Glomerular endothelial cell (primary cell): ENCODE measurements around the gene ABL2. TPM values are rescaled to one million over a fixed set of nuclear protein-coding genes. Genes with fewer than 3 reads are reported as not detected.
"Not testable (repeated sequence)": the region's sequence is repeated elsewhere in the genome, so short reads cannot be mapped to it uniquely, and the experiment has no call there.

Experiments
- DNase-seq: peaks from one replicate; pipeline ENCODE4 v3.0.0-alpha.2; 2011; ENCODE audit warnings: low read depth, low spot score; ENCODE audit errors: extremely low read depth
- total RNA-seq: library from RNA; depleted of rRNA; stranded (reverse); fragments of >200 nt; gene quantifications from 2 replicates; pipeline ENCODE4 v1.2.3, GENCODE V29; 2015

ABL2 gene
- total RNA-seq, 1 donor from 2014 or later: 101 TPM

- no peak for DNase-seq
Measured at GRCh38 chr1:179217943-179218507, 11.5 kb downstream of the ABL2 start.

DNA sequence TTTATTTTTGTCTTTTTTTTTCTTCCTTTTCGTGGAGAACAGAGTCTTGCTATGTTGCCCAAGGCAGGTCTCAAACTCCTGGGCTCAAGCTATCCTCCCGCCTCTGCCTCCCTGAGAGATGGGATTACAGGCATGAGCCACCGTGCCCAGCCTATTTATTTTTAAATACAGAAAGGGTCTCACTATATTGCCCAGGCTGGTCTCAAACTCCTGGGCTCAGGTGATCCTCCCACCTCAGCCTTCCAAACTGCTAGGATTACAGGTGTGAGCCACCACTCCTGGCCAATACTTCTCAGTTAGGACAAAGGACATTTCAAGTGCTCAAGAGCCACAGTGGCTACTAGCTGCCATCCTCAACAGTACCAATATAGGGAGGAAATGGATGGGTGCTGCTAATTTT is 16.2 kb downstream of the ABL2 start:
- not testable (repeated sequence) for DNase-seq

DNA sequence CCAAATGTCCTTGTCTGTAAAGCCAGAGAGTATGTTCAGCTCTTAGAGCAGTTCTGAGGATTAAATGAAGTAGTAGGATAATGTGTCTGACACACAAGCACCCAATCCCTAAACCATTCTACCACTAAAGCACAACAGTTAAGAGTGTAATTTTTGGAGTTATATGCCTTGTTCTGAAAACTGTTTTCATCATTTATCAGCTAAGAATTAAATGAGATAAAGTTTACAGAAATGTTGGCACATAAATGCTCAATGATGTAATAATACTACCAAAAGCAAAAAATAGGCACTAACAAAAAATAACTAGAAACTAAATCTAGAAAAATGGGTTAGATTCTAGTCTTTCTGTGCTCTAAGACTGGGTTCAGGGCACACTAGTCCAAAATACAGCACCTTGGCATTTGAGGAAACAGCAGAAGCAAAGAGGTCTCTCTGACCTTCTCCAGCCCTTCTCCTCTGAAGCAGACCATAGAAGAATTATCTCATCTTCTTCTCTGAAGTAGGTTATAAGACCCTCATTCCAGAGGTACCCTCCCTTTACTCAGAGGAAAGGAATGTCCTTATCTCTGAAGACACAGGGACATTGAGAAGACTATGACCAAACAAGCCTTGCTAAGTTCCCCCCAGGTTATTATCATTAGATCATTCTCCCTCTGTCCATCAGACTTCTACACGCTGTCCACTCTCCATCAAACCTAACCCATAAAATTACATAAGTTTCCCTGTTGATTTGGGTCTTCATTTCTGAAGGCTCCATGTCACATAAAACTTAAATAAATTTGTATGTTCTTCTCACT is 20.6 kb downstream of the ABL2 start:
- no peak for DNase-seq

- no peak for DNase-seq
Measured at GRCh38 chr1:179206812-179207211, 22.7 kb downstream of the ABL2 start.

GRCh38 chr1:179205284-179205683 is 24.2 kb downstream of the ABL2 start:
- DNase-seq: no peak

GRCh38 chr1:179202161-179202560 is 27.3 kb downstream of the ABL2 start:
- DNase-seq: no peak

DNA sequence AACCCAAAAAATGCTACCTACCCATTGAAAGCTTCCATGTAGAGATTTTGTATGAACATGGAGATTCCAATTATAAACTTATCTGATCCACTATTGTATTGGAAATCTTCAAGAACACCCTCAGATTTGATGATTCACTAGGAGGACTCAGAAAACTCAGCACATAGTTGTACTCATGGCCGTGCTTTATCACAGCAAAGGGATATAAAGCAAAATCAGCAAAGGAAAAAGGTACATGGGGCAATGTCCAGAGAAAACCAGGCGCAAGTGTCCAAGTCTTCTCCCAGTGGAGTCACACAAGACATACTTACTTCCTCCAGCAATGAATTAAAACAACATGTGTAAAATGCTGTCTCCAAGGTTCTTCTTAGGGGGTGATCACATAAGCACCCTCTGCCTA is 28.9 kb downstream of the ABL2 start:
- DNase-seq: no peak

DNA sequence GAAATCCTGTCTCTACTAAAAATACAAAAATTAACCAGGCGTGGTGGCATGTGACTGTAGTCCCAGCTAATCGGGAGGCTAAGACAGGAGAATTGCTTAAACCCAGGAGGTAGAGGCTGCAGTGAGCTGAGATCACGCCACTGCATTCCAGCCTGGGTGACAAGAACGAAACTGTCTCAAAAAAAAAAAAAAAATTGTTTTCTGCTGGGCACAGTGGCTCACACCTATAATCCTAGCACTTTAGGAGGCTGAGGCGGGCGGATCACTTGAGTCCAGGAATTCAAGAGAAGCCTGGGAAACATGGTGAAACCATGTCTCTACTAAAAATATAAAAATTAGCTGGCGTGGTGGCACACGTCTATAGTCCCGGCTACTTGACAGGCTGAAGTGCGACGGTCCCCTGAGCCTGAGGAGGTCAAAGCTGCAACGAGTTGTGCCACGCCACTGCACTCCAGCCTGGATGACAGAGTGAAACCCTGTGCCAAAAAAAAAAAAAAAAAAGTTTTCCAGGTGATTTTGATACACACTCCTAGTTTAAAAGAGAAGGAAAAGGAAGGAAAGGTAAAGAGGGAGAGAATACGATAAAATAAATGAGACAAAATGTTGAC is 31.7 kb downstream of the ABL2 start:
- DNase-seq: no peak

- DNase-seq: not testable (repeated sequence)
Measured at GRCh38 chr1:179195857-179196256, 33.6 kb downstream of the ABL2 start.

GRCh38 chr1:179195376-179195775 is 34.1 kb downstream of the ABL2 start:
- no peak for DNase-seq

GRCh38 chr1:179194068-179194537 is 35.4 kb downstream of the ABL2 start:
- DNase-seq: no peak

- peak; percentile 56 for DNase-seq
Measured at GRCh38 chr1:179190861-179191260, 38.6 kb downstream of the ABL2 start.

GRCh38 chr1:179187735-179188471 is 41.6 kb downstream of the ABL2 start:
- no peak for DNase-seq

DNA sequence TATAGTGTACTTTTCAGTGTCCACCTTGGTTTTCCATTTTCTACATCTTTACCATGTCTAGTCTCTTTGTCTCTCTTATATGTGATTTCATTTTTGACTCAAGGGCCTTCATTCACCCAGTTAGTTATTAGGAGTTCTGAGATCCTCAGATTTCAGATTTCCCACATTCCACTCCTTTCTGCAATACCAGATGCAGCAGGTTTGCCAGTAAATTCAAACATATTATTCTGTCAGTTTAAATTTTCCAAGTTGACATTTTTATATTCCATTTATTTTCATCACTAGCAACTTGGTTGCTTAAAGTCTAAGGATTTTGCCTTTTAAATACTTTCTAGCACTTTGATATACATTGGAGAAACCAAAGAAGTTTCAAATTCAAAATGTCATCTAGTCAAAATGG is 42.4 kb downstream of the ABL2 start:
- DNase-seq: no peak

DNA sequence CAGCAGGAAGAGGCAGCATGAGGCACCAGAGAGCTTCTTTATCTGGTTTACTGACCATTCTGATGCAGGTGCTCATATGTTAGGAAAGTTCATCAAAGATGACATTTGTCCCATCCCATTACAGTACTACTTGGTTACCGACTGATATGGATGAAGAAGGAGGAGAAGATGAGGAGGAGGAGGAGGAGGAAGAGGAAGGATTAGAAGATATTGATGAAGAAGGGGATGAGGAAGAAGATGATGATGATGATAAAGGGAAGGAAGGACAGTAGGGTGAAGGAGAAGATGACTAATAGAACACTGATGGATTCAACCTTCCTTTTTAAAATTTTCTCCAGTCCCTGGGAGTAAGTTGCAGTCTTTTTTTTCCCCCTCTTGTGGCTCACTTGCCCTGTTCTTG is 45.1 kb downstream of the ABL2 start:
- no peak for DNase-seq

DNA sequence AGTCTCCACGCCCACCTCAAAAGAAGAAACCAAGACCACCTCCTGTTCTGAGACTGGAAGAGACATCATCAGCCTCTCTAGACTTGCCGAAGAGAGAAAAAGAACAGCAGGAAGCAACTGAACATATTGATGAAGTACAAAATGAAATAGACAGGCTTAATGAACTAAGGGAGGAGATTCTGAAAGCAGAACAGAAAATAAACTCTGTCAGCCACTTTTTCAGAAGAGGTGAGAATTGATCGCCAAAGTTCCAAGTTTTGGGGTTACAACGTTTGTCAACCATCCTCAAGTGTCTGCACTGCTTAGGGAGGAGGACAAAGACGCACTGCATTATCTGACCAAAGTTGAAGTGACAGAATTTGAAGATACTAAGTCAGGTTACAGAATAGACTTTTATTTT is 45.6 kb downstream of the ABL2 start:
- DNase-seq: no peak

- no peak for DNase-seq
Measured at GRCh38 chr1:179178950-179179349, 50.5 kb downstream of the ABL2 start.

GRCh38 chr1:179178183-179178582 is 51.3 kb downstream of the ABL2 start:
- DNase-seq: no peak

GRCh38 chr1:179177615-179178014 is 51.9 kb downstream of the ABL2 start:
- DNase-seq: no peak

DNA sequence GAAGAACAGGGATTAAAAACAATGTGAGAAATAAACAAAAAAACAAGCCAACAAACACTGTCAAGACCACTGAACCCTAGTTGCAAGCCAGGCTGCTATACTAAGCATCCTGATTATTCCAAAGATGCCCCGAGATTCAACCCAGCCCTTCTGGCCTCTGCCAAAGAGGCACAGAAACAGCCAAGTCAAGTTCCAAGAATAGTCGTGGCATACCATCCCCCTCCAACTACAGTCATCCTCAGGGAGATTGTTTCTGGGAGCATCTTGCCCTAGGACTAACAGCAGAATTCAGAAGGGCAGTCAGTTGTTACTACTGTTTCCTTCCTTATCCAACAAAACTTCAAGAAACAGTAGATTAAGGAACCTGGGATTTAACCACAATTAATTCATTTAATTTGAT is 52.3 kb downstream of the ABL2 start:
- DNase-seq: no peak
